Thyroid gland (tissue), 4 donors: ENCODE results near the gene ASCL2. TPM values are rescaled to one million over a fixed set of nuclear protein-coding genes. Genes with fewer than 3 reads are reported as not detected.

Source experiments
- DNase-seq, 2 donors: peaks; one replicate each; pipeline ENCODE4 v3.0.0-alpha.2; 2019
- H3K27ac ChIP-seq, 3 donors: fragments of 200-600 bp; sonication (generic); 1 replicate in 2 of 3; 2 replicates in 1 of 3; pipeline ENCODE4 v1.5.1; 2016 to 2019; ENCODE audit warnings: mild to moderate bottlenecking in 1 of 3, moderate library complexity in 1 of 3
- H3K27me3 ChIP-seq: fragments of 200-600 bp; sonication (generic); one replicate; pipeline ENCODE4 v1.5.1; 2019
- H3K36me3 ChIP-seq, 2 donors: fragments of 200-600 bp; sonication (generic); one replicate each; pipeline ENCODE4 v1.5.1; 2016 to 2019
- H3K4me1 ChIP-seq, 2 donors: fragments of 200-600 bp; sonication (generic); one replicate each; pipeline ENCODE4 v1.5.1; 2017 to 2019
- H3K4me3 ChIP-seq, 3 donors: fragments of 200-600 bp; sonication (generic); replicated peaks in 1 of 3; 1 replicate in 2 of 3; 2 replicates in 1 of 3; pipeline ENCODE4 v1.5.1; 2016; ENCODE audit warnings: mild to moderate bottlenecking in 1 of 3
- H3K9me3 ChIP-seq: fragments of 200-600 bp; sonication (generic); one replicate; pipeline ENCODE4 v1.5.1; 2017
- CTCF ChIP-seq, 6 experiments: fragments of 200-600 bp in 3 of 6; fragments of 450-650 bp in 3 of 6; sonication (generic) in 3 of 6; IDR thresholded peaks; one replicate each; pipeline ENCODE4 v1.5.1; 2016 to 2019; ENCODE audit warnings: antibody characterized with exemption in 6 of 6, mild to moderate bottlenecking in 2 of 6, inconsistent platforms in 1 of 6, moderate library complexity in 1 of 6
- POLR2A ChIP-seq, 2 donors: fragments of 450-650 bp; IDR thresholded peaks; one replicate each; pipeline ENCODE4 v1.6.1; 2017; ENCODE audit warnings: antibody characterized with exemption in 2 of 2, mild to moderate bottlenecking in 2 of 2, moderate library complexity in 1 of 2
- WGBS, 2 donors: methylation state at CpG; one replicate each; pipeline ENCODE4 v1.1.5; 2017; 5-methylcytosine and 5-hydroxymethylcytosine counted together
- intact Hi-C: fragments of 100-400 bp; cut with DNase I; formaldehyde crosslinking; loops from one replicate; pipeline ENCODE4 v1.15.1; 2023
- total RNA-seq, 4 donors: library from RNA; depleted of rRNA; stranded (reverse); fragments of >200 nt; gene quantifications; one replicate each; pipeline ENCODE4 v1.2.3, GENCODE V29; 2016

Gene ASCL2
- total RNA-seq, 4 donors from 2014 or later, result 0.46 to 2.9 (median 0.66) TPM

- peaks cover 0 to 4% of the 10 kb centered on the region in 2 donors for H3K4me1 ChIP-seq
- H3K4me3 ChIP-seq, result no peak overlapping the region
- intact Hi-C loops, result no loop called here
- H3K9me3 ChIP-seq, result no peaks in the 10 kb centered on the region
- no peaks in the 10 kb centered on the region for H3K27me3 ChIP-seq
- no peak overlapping the region for H3K27ac ChIP-seq
- H3K36me3 ChIP-seq, result no peaks in the 10 kb centered on the region
- TF ChIP-seq POLR2A (IDR thresholded peaks at IDR 0.05), result no peak
- no peak for TF ChIP-seq CTCF (IDR thresholded peaks at IDR 0.05)
- no peak for DNase-seq
- WGBS, 2 donors, result 81% methylated on average over 19 to 26 of the region's 27 CpGs
These were observed 23.9 kb upstream of the ASCL2 start for GRCh38 chr11:2293984-2294925.

GRCh38 chr11:2293531-2293971, 23.2 kb upstream of the ASCL2 start:
- DNase-seq, result no peak
- H3K27ac ChIP-seq, result no peak overlapping the region
- no peaks in the 10 kb centered on the region for H3K9me3 ChIP-seq
- TF ChIP-seq POLR2A (IDR thresholded peaks at IDR 0.05) (no peak), CTCF (IDR thresholded peaks at IDR 0.05) (no peak)
- no peaks in the 10 kb centered on the region for H3K27me3 ChIP-seq
- intact Hi-C loops, result no loop called here
- no peaks in the 10 kb centered on the region for H3K4me1 ChIP-seq
- WGBS, 2 donors, result 87% methylated on average over 20 of the region's 20 CpGs
- H3K36me3 ChIP-seq, result no peaks in the 10 kb centered on the region
- no peak overlapping the region for H3K4me3 ChIP-seq

GRCh38 chr11:2290351-2290841, 20.0 kb upstream of the ASCL2 start:
- intact Hi-C loops, result no loop called here
- no peaks in the 10 kb centered on the region for H3K9me3 ChIP-seq
- H3K4me1 ChIP-seq, result no peaks in the 10 kb centered on the region
- no peak overlapping the region for H3K4me3 ChIP-seq
- no peaks in the 10 kb centered on the region for H3K27me3 ChIP-seq
- DNase-seq, result peak; percentile 25 to 45
- WGBS, 2 donors, result 27 to 30% methylated on average over 8 to 10 of the region's 10 CpGs
- no peak for TF ChIP-seq POLR2A (IDR thresholded peaks at IDR 0.05)
- TF ChIP-seq CTCF (IDR thresholded peaks at IDR 0.05), result no peak
- no peaks in the 10 kb centered on the region for H3K36me3 ChIP-seq
- H3K27ac ChIP-seq, result no peak overlapping the region

GRCh38 chr11:2289859-2290258, 19.5 kb upstream of the ASCL2 start:
- no peak for TF ChIP-seq POLR2A (IDR thresholded peaks at IDR 0.05)
- TF ChIP-seq CTCF (IDR thresholded peaks at IDR 0.05), result no peak
- no peaks in the 10 kb centered on the region for H3K27me3 ChIP-seq
- no peak for DNase-seq
- no peaks in the 10 kb centered on the region for H3K36me3 ChIP-seq
- H3K4me3 ChIP-seq, result no peak overlapping the region
- intact Hi-C loops, result no loop called here
- no peaks in the 10 kb centered on the region for H3K4me1 ChIP-seq
- H3K27ac ChIP-seq, result no peak overlapping the region
- H3K9me3 ChIP-seq, result no peaks in the 10 kb centered on the region
- 67 to 74% methylated on average over 10 of the region's 10 CpGs for WGBS, 2 donors

GRCh38 chr11:2289350-2289749, 19.0 kb upstream of the ASCL2 start:
- Histone ChIP-seq H3K36me3 (no peaks in the 10 kb centered on the region), H3K4me3 (no peak overlapping the region), H3K27ac (no peak overlapping the region), H3K27me3 (no peaks in the 10 kb centered on the region), H3K9me3 (no peaks in the 10 kb centered on the region), H3K4me1 (no peaks in the 10 kb centered on the region)
- TF ChIP-seq POLR2A (IDR thresholded peaks at IDR 0.05) (no peak), CTCF (IDR thresholded peaks at IDR 0.05) (no peak)
- WGBS, 2 donors, result 54 to 73% methylated on average over 6 of the region's 6 CpGs
- no peak for DNase-seq
- intact Hi-C loops, result no loop called here
